Measurements from ENCODE around the gene TTC34.

DNA sequence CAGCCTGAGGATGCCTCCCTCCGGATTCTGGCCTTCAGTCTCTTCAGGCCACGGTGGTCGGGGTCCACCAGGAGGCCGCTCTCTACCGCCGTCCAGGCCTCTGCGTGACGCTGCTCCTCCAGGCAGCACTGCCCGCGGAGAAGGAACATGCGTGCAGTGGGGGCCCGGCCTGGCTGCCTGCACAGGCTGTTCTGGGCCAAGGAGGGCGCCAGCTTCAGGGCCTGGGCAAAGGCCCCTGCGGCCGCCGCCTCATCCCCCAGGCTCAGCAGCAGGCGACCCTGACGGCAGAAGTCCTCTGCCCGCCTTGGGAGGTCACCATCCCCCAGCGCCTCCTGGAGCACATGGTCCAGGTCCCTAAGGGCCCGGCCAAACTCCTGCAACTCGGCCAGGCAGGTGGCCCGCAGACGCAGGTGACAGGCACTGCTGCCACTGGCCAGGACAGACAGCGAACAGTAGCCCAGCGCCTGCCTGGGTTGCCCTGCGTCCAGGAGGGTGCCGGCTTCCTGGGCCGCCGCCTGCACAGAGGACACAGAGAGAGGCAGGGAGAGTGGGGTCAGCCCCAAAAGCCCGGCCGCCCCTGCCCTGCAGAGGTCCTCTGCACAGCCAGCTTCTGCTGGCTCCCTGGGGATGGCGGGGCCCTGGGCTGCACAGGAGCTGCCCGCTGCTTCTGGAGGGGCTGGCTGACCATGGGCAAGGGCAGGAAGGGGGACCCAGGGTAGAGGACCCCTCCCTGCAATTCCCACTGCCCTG lies 159.9 kb downstream of the TTC34 start:
- TF ChIP-seq, protein P1, sequence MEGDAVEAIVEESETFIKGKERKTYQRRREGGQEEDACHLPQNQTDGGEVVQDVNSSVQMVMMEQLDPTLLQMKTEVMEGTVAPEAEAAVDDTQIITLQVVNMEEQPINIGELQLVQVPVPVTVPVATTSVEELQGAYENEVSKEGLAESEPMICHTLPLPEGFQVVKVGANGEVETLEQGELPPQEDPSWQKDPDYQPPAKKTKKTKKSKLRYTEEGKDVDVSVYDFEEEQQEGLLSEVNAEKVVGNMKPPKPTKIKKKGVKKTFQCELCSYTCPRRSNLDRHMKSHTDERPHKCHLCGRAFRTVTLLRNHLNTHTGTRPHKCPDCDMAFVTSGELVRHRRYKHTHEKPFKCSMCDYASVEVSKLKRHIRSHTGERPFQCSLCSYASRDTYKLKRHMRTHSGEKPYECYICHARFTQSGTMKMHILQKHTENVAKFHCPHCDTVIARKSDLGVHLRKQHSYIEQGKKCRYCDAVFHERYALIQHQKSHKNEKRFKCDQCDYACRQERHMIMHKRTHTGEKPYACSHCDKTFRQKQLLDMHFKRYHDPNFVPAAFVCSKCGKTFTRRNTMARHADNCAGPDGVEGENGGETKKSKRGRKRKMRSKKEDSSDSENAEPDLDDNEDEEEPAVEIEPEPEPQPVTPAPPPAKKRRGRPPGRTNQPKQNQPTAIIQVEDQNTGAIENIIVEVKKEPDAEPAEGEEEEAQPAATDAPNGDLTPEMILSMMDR (IDR thresholded peaks at IDR 0.05; ENCODE audit: insufficient read depth, low read length, poor library complexity, severe bottlenecking), result no peak
- TF ChIP-seq EZH2phosphoT487 (conservative IDR thresholded peaks at IDR 0.05; ENCODE audit: low read length), result no peak

All from SU-DHL-6 (cell line).